ENCODE results near the gene PTPRCAP. TPM values are rescaled to one million over a fixed set of nuclear protein-coding genes. Genes with fewer than 3 reads are reported as not detected.

The PTPRCAP gene
- total and polyA plus RNA-seq, 10 of the 15 experiments (the other 5 are each of a cell fraction or from before 2014, with no cell fraction given), result 4.7 to 266 (median 125) TPM

DNA sequence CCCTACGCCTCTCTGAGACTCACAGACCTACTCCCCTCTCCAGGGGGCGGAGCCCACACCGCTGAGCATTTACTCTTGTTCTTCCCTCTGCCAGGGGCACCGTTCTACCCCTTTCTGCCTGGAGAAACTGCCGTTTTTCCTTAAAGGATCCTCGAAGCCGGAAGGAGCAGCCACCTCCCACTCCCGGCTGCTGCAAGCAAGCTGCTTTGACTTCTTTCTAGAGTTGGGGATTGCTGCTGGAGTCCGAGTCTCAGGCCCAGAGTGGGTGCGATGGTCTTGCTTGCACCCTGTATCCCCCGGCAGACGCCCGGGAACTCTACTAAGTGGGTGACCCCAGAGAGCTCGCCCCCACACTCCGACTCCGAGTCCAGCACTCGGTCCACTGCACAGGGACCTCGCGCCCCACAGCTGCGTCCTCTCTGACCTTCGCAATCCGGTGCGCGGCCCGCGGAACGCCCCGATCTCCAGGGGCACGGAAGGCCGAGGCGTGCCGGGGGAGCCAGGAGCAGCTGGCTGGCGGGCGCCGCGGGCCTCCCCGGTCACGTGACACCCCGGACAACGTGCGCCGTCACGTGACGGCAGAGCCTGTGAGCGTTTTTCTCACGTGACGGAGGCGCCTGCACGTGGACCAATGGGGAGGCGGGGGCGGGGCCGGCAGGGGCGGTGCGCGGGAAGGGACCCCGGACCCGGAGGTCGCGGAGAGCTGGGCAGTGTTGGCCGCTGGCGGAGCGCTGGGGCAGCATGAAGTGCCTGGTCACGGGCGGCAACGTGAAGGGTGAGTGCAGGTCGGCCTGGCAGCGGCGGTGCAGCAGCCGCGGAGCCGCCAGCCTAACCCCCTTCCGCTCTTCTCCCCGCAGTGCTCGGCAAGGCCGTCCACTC lies 45.9 kb downstream of the PTPRCAP start, which contains the start of gene RAD9A (continued):
- 0 out of 2 replicates have a peak, but pooled peaks have one; percentile 73 for TF ChIP-seq ZNF207 (IDR thresholded peaks at IDR 0.05; ENCODE audit: borderline replicate concordance)
- TF ChIP-seq TBL1XR1 (IDR thresholded peaks at IDR 0.05; ENCODE audit: low read depth, low read length), result peak; percentile 82
- peak; percentile 71; the same call in 1 of the 2 replicates for TF ChIP-seq NFIC (IDR thresholded peaks at IDR 0.05; ENCODE audit: low read depth, low read length)
- no peak for TF ChIP-seq MTA2 (IDR thresholded peaks at IDR 0.05; ENCODE audit: low read depth)
- TF ChIP-seq, protein P1, sequence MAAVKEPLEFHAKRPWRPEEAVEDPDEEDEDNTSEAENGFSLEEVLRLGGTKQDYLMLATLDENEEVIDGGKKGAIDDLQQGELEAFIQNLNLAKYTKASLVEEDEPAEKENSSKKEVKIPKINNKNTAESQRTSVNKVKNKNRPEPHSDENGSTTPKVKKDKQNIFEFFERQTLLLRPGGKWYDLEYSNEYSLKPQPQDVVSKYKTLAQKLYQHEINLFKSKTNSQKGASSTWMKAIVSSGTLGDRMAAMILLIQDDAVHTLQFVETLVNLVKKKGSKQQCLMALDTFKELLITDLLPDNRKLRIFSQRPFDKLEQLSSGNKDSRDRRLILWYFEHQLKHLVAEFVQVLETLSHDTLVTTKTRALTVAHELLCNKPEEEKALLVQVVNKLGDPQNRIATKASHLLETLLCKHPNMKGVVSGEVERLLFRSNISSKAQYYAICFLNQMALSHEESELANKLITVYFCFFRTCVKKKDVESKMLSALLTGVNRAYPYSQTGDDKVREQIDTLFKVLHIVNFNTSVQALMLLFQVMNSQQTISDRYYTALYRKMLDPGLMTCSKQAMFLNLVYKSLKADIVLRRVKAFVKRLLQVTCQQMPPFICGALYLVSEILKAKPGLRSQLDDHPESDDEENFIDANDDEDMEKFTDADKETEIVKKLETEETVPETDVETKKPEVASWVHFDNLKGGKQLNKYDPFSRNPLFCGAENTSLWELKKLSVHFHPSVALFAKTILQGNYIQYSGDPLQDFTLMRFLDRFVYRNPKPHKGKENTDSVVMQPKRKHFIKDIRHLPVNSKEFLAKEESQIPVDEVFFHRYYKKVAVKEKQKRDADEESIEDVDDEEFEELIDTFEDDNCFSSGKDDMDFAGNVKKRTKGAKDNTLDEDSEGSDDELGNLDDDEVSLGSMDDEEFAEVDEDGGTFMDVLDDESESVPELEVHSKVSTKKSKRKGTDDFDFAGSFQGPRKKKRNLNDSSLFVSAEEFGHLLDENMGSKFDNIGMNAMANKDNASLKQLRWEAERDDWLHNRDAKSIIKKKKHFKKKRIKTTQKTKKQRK (IDR thresholded peaks at IDR 0.05; ENCODE audit: low read depth, low read length), result no peak
- TF ChIP-seq TCF3 (IDR thresholded peaks at IDR 0.05; ENCODE audit: borderline replicate concordance, insufficient read depth, low read depth, low read length), result peak; percentile 90; the same call in 1 of the 2 replicates
- TF ChIP-seq FOXK2 (IDR thresholded peaks at IDR 0.05), result peak; percentile 50; the same call in 1 of the 2 replicates
- TF ChIP-seq RAD51 (IDR thresholded peaks at IDR 0.05), result peak; percentile 100
- TF ChIP-seq, protein P2, sequence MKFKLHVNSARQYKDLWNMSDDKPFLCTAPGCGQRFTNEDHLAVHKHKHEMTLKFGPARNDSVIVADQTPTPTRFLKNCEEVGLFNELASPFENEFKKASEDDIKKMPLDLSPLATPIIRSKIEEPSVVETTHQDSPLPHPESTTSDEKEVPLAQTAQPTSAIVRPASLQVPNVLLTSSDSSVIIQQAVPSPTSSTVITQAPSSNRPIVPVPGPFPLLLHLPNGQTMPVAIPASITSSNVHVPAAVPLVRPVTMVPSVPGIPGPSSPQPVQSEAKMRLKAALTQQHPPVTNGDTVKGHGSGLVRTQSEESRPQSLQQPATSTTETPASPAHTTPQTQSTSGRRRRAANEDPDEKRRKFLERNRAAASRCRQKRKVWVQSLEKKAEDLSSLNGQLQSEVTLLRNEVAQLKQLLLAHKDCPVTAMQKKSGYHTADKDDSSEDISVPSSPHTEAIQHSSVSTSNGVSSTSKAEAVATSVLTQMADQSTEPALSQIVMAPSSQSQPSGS (IDR thresholded peaks at IDR 0.05; ENCODE audit: low read length), result no peak
- TF ChIP-seq BCL11A (IDR thresholded peaks at IDR 0.05; ENCODE audit: low read depth, low read length), result no peak
- TF ChIP-seq CHD2 (IDR thresholded peaks at IDR 0.05; ENCODE audit: borderline replicate concordance, low read depth, low read length), result no peak
- TF ChIP-seq CREM (IDR thresholded peaks at IDR 0.05; ENCODE audit: low read depth), result peak; percentile 79
- no peak for TF ChIP-seq TAF1 (IDR thresholded peaks at IDR 0.05; ENCODE audit: borderline replicate concordance, low read depth, low read length)
- TF ChIP-seq, protein P3, sequence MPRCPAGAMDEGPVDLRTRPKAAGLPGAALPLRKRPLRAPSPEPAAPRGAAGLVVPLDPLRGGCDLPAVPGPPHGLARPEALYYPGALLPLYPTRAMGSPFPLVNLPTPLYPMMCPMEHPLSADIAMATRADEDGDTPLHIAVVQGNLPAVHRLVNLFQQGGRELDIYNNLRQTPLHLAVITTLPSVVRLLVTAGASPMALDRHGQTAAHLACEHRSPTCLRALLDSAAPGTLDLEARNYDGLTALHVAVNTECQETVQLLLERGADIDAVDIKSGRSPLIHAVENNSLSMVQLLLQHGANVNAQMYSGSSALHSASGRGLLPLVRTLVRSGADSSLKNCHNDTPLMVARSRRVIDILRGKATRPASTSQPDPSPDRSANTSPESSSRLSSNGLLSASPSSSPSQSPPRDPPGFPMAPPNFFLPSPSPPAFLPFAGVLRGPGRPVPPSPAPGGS (IDR thresholded peaks at IDR 0.05; ENCODE audit: borderline replicate concordance, insufficient read depth, low read depth, low read length, poor library complexity, severe bottlenecking), result peak; percentile 9
- TF ChIP-seq ESRRA (IDR thresholded peaks at IDR 0.05; ENCODE audit: low read length), result no peak
- TF ChIP-seq DPF2 (IDR thresholded peaks at IDR 0.05), result peak; percentile 69; the same call in 1 of the 2 replicates
- peak; percentile 30 for TF ChIP-seq SIX5 (IDR thresholded peaks at IDR 0.05; ENCODE audit: low read depth, low read length, severe bottlenecking)
- TF ChIP-seq KLF5 (IDR thresholded peaks at IDR 0.05; ENCODE audit: partially characterized antibody), result peak; percentile 40
- TF ChIP-seq HDAC2 (IDR thresholded peaks at IDR 0.05), result no peak
- no peak for TF ChIP-seq PAX5 (IDR thresholded peaks at IDR 0.05; ENCODE audit: borderline replicate concordance, low read depth, low read length)
- TF ChIP-seq, protein P4, sequence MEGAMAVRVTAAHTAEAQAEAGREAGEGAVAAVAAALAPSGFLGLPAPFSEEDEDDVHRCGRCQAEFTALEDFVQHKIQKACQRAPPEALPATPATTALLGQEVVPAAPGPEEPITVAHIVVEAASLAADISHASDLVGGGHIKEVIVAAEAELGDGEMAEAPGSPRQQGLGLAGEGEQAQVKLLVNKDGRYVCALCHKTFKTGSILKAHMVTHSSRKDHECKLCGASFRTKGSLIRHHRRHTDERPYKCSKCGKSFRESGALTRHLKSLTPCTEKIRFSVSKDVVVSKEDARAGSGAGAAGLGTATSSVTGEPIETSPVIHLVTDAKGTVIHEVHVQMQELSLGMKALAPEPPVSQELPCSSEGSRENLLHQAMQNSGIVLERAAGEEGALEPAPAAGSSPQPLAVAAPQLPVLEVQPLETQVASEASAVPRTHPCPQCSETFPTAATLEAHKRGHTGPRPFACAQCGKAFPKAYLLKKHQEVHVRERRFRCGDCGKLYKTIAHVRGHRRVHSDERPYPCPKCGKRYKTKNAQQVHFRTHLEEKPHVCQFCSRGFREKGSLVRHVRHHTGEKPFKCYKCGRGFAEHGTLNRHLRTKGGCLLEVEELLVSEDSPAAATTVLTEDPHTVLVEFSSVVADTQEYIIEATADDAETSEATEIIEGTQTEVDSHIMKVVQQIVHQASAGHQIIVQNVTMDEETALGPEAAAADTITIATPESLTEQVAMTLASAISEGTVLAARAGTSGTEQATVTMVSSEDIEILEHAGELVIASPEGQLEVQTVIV (IDR thresholded peaks at IDR 0.05; ENCODE audit: borderline replicate concordance, partially characterized antibody), result no peak
- TF ChIP-seq BMI1 (IDR thresholded peaks at IDR 0.05; ENCODE audit: borderline replicate concordance), result no peak

Data from GM12878 (cell line).